Thyroid gland (tissue), 4 donors: ENCODE measurements around the gene ITGAE. TPM values are rescaled to one million over a fixed set of nuclear protein-coding genes. Genes with fewer than 3 reads are reported as not detected.

Experiments used
- DNase-seq, 2 donors: peaks; one replicate each; pipeline ENCODE4 v3.0.0-alpha.2; 2019
- H3K27ac ChIP-seq, 3 donors: fragments of 200-600 bp; sonication (generic); 1 replicate in 2 of 3; 2 replicates in 1 of 3; pipeline ENCODE4 v1.5.1; 2016 to 2019; ENCODE audit warnings: mild to moderate bottlenecking in 1 of 3, moderate library complexity in 1 of 3
- H3K27me3 ChIP-seq: fragments of 200-600 bp; sonication (generic); one replicate; pipeline ENCODE4 v1.5.1; 2019
- H3K36me3 ChIP-seq, 2 donors: fragments of 200-600 bp; sonication (generic); one replicate each; pipeline ENCODE4 v1.5.1; 2016 to 2019
- H3K4me1 ChIP-seq, 2 donors: fragments of 200-600 bp; sonication (generic); one replicate each; pipeline ENCODE4 v1.5.1; 2017 to 2019
- H3K4me3 ChIP-seq, 3 donors: fragments of 200-600 bp; sonication (generic); replicated peaks in 1 of 3; 1 replicate in 2 of 3; 2 replicates in 1 of 3; pipeline ENCODE4 v1.5.1; 2016; ENCODE audit warnings: mild to moderate bottlenecking in 1 of 3
- H3K9me3 ChIP-seq: fragments of 200-600 bp; sonication (generic); one replicate; pipeline ENCODE4 v1.5.1; 2017
- POLR2A ChIP-seq, 2 donors: fragments of 450-650 bp; IDR thresholded peaks; one replicate each; pipeline ENCODE4 v1.6.1; 2017; ENCODE audit warnings: antibody characterized with exemption in 2 of 2, mild to moderate bottlenecking in 2 of 2, moderate library complexity in 1 of 2
- WGBS, 2 donors: methylation state at CpG; one replicate each; pipeline ENCODE4 v1.1.5; 2017; 5-methylcytosine and 5-hydroxymethylcytosine counted together
- intact Hi-C: fragments of 100-400 bp; cut with DNase I; formaldehyde crosslinking; loops from one replicate; pipeline ENCODE4 v1.15.1; 2023
- total RNA-seq, 4 donors: library from RNA; depleted of rRNA; stranded (reverse); fragments of >200 nt; gene quantifications; one replicate each; pipeline ENCODE4 v1.2.3, GENCODE V29; 2016
- TF ChIP-seq, protein P1 (sequence below), 6 experiments: fragments of 200-600 bp in 3 of 6; fragments of 450-650 bp in 3 of 6; sonication (generic) in 3 of 6; IDR thresholded peaks; one replicate each; pipeline ENCODE4 v1.5.1; 2016 to 2019; ENCODE audit warnings: antibody characterized with exemption in 6 of 6, mild to moderate bottlenecking in 2 of 6, inconsistent platforms in 1 of 6, moderate library complexity in 1 of 6

The ITGAE gene
- total RNA-seq, 4 donors from 2014 or later: 5.5 to 31.9 (median 19.4) TPM

DNA sequence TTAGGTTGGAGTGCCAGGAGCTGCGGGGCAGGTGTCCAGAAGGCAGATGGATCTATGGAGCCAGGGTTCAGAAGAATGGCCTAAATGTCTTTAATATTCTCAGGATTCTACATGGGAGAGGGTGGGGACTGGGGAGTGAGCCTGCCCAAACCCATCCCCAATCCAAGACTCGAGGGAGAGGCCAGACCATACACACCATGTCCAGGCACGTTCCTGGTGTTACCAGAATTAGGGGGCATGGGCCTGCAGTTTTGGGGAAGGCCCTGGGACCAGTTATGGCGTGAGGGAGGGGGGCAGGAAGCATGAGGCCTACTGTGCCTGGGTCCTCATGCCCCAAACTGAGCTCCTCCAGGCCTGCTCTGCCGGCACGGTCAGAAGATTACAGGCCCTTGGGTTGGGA, 134.5 kb downstream of the ITGAE start:
- no peak for TF ChIP-seq POLR2A (IDR thresholded peaks at IDR 0.05)
- TF ChIP-seq, protein P1, sequence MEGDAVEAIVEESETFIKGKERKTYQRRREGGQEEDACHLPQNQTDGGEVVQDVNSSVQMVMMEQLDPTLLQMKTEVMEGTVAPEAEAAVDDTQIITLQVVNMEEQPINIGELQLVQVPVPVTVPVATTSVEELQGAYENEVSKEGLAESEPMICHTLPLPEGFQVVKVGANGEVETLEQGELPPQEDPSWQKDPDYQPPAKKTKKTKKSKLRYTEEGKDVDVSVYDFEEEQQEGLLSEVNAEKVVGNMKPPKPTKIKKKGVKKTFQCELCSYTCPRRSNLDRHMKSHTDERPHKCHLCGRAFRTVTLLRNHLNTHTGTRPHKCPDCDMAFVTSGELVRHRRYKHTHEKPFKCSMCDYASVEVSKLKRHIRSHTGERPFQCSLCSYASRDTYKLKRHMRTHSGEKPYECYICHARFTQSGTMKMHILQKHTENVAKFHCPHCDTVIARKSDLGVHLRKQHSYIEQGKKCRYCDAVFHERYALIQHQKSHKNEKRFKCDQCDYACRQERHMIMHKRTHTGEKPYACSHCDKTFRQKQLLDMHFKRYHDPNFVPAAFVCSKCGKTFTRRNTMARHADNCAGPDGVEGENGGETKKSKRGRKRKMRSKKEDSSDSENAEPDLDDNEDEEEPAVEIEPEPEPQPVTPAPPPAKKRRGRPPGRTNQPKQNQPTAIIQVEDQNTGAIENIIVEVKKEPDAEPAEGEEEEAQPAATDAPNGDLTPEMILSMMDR (IDR thresholded peaks at IDR 0.05): no peak
- H3K9me3 ChIP-seq: no peaks in the 10 kb centered on the region
- H3K4me1 ChIP-seq: peaks cover 14 to 25% of the 10 kb centered on the region in 2 donors
- H3K36me3 ChIP-seq: peaks cover 15 to 21% of the 10 kb centered on the region in 2 donors
- DNase-seq: no peak
- no peak overlapping the region for H3K27ac ChIP-seq
- 95% methylated on average over 6 of the region's 6 CpGs for WGBS, 2 donors
- intact Hi-C loops: no loop called here
- peak overlapping the region in 1 of 3 donors; percentile 83 for H3K4me3 ChIP-seq
- H3K27me3 ChIP-seq: no peaks in the 10 kb centered on the region

DNA sequence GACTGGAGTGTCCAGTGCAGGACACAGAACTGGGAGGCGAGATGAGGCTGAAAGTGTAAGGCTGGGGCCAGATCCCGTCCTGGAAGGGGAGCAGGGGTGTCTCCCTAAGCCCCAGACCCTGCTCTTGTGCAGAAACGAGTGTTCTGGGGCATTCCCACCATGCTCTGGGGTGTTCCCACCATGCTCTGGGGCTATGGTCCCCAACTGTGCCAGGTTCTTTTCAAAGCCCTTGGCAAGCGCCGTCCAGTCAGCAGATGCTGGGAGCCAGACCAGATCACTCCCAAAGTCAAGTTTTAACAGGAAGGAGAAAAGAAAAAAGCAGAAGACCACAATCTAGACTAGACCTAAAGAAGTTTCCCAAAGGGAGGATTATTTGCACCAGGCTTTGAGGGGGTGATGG, 135.2 kb downstream of the ITGAE start:
- no peak for DNase-seq
- Histone ChIP-seq H3K4me3 (no peak overlapping the region), H3K4me1 (peaks cover 14 to 25% of the 10 kb centered on the region in 2 donors), H3K27ac (no peak overlapping the region), H3K36me3 (peaks cover 15 to 21% of the 10 kb centered on the region in 2 donors), H3K9me3 (no peaks in the 10 kb centered on the region), H3K27me3 (no peaks in the 10 kb centered on the region)
- intact Hi-C loops: no loop called here
- 75 to 92% methylated on average over 5 of the region's 5 CpGs for WGBS, 2 donors
- TF ChIP-seq POLR2A (IDR thresholded peaks at IDR 0.05): no peak
- TF ChIP-seq, protein P1 (IDR thresholded peaks at IDR 0.05): no peak

Other genes starting within 250 kb of the ITGAE start
- gene TRPV3, start 243.4 kb downstream of the ITGAE start, total RNA-seq: 1 to 10 TPM in 3 of 4 donors, under 1 TPM in 1; 0.11 to 1.2 (median 1.0) TPM
- gene TRPV1, start 191.8 kb downstream of the ITGAE start, total RNA-seq: 1 to 10 TPM; 2.9 to 5.3 (median 4.0) TPM
- gene SHPK, start 164.9 kb downstream of the ITGAE start, total RNA-seq: 10 to 100 TPM; 16.1 to 18.4 (median 17.6) TPM
- gene CTNS, start 164.4 kb downstream of the ITGAE start, total RNA-seq: 10 to 100 TPM; 21.4 to 36.6 (median 28.6) TPM
- gene TAX1BP3, start 132.6 kb downstream of the ITGAE start, total RNA-seq: 100 to 1,000 TPM in 2 of 4 donors, 10 to 100 TPM in 2; 62.9 to 151 (median 120) TPM
- gene EMC6, start 132.4 kb downstream of the ITGAE start, total RNA-seq: 10 to 100 TPM in 2 of 4 donors, 1 to 10 TPM in 2; 4.1 to 17.3 (median 11.5) TPM
- under 1 TPM in 1 of 4 donors, not detected in 3; 0.54 TPM for gene P2RX5, start 105.0 kb downstream of the ITGAE start, total RNA-seq
- gene HASPIN, start 77.3 kb downstream of the ITGAE start, total RNA-seq: under 1 TPM in 2 of 4 donors, not detected in 2; 0.13 to 0.21 TPM
- 100 to 1,000 TPM in 1 of 4 donors, 10 to 100 TPM in 3; 28.4 to 265 (median 36.1) TPM for gene NCBP3, start 45.1 kb upstream of the ITGAE start, total RNA-seq
- 10 to 100 TPM in 1 of 4 donors, 1 to 10 TPM in 3; 5.9 to 10.1 (median 7.9) TPM for gene CAMKK1, start 91.9 kb upstream of the ITGAE start, total RNA-seq
- gene P2RX1, start 115.3 kb upstream of the ITGAE start, total RNA-seq: under 1 TPM in 3 of 4 donors, not detected in 1; 0.11 to 0.54 (median 0.21) TPM
- 10 to 100 TPM in 2 of 4 donors, 1 to 10 TPM in 2; 6.9 to 18.6 (median 9.1) TPM for gene ATP2A3, start 163.2 kb upstream of the ITGAE start, total RNA-seq